Ascending aorta (tissue), 2 donors: ENCODE data around the gene CORO1C. TPM values are rescaled to one million over a fixed set of nuclear protein-coding genes. Genes with fewer than 3 reads are reported as not detected.

Experiments used
- DNase-seq, 2 donors: peaks; one replicate each; pipeline ENCODE4 v3.0.0-alpha.2; 2019; ENCODE audit warnings: low spot score in 2 of 2
- H3K27ac ChIP-seq, 2 donors: fragments of 200-600 bp; sonication (generic); one replicate each; pipeline ENCODE4 v1.5.1; 2016 to 2017; ENCODE audit warnings: mild to moderate bottlenecking in 1 of 2
- H3K27me3 ChIP-seq: fragments of 200-600 bp; sonication (generic); one replicate; pipeline ENCODE4 v1.5.1; 2017
- H3K36me3 ChIP-seq, 2 donors: fragments of 200-600 bp; sonication (generic); one replicate each; pipeline ENCODE4 v1.5.1; 2016
- H3K4me1 ChIP-seq, 2 donors: fragments of 200-600 bp; sonication (generic); one replicate each; pipeline ENCODE4 v1.5.1; 2016 to 2017; ENCODE audit warnings: mild to moderate bottlenecking in 1 of 2
- H3K4me3 ChIP-seq, 2 donors: fragments of 200-600 bp; sonication (generic); one replicate each; pipeline ENCODE4 v1.5.1; 2016 to 2017; ENCODE audit warnings: mild to moderate bottlenecking in 1 of 2
- H3K9me3 ChIP-seq, 2 donors: fragments of 200-600 bp; sonication (generic); one replicate each; pipeline ENCODE4 v1.5.1; 2016
- CTCF ChIP-seq, 3 experiments: fragments of 200-600 bp in 2 of 3; fragments of 450-650 bp in 1 of 3; sonication (generic) in 2 of 3; IDR thresholded peaks; one replicate each; pipeline ENCODE4 v1.5.1; 2016 to 2019; ENCODE audit warnings: antibody characterized with exemption in 3 of 3, mild to moderate bottlenecking in 1 of 3, moderate library complexity in 1 of 3
- intact Hi-C: fragments of 100-400 bp; cut with DNase I; formaldehyde crosslinking; loops from one replicate; pipeline ENCODE4 v1.15.1; 2023
- total RNA-seq: library from RNA; depleted of rRNA; stranded (reverse); fragments of >200 nt; gene quantifications from one replicate; pipeline ENCODE4 v1.1.0, GENCODE V29; 2016

Gene CORO1C
- total RNA-seq, 1 donor from 2014 or later: 106 TPM

GRCh38 chr12:108605690-108606406 lies 125.5 kb downstream of the CORO1C start:
- DNase-seq: no peak
- TF ChIP-seq CTCF (IDR thresholded peaks at IDR 0.05): no peak
- peaks cover 0 to 2% of the 10 kb centered on the region in 2 donors for H3K4me1 ChIP-seq
- no peaks in the 10 kb centered on the region for H3K36me3 ChIP-seq
- no peak overlapping the region for H3K4me3 ChIP-seq
- H3K9me3 ChIP-seq: no peaks in the 10 kb centered on the region
- no peaks in the 10 kb centered on the region for H3K27me3 ChIP-seq
- no peak overlapping the region for H3K27ac ChIP-seq
- intact Hi-C loops: no loop called here

GRCh38 chr12:108605000-108605689 lies 126.2 kb downstream of the CORO1C start:
- no peak overlapping the region for H3K27ac ChIP-seq
- H3K9me3 ChIP-seq: no peaks in the 10 kb centered on the region
- no peak for TF ChIP-seq CTCF (IDR thresholded peaks at IDR 0.05)
- DNase-seq: no peak
- no peak overlapping the region for H3K4me3 ChIP-seq
- H3K4me1 ChIP-seq: peaks cover 0 to 2% of the 10 kb centered on the region in 2 donors
- H3K36me3 ChIP-seq: no peaks in the 10 kb centered on the region
- no peaks in the 10 kb centered on the region for H3K27me3 ChIP-seq
- intact Hi-C loops: no loop called here

GRCh38 chr12:108604208-108604941 lies 126.9 kb downstream of the CORO1C start:
- H3K4me1 ChIP-seq: peaks cover 0 to under 1% of the 10 kb centered on the region in 2 donors
- TF ChIP-seq CTCF (IDR thresholded peaks at IDR 0.05): no peak
- no peaks in the 10 kb centered on the region for H3K9me3 ChIP-seq
- H3K27ac ChIP-seq: no peak overlapping the region
- H3K27me3 ChIP-seq: no peaks in the 10 kb centered on the region
- H3K36me3 ChIP-seq: no peaks in the 10 kb centered on the region
- DNase-seq: no peak
- H3K4me3 ChIP-seq: no peak overlapping the region
- intact Hi-C loops: no loop called here

GRCh38 chr12:108603743-108604142 lies 127.6 kb downstream of the CORO1C start:
- H3K36me3 ChIP-seq: no peaks in the 10 kb centered on the region
- H3K27ac ChIP-seq: no peak overlapping the region
- H3K9me3 ChIP-seq: no peaks in the 10 kb centered on the region
- intact Hi-C loops: no loop called here
- no peak overlapping the region for H3K4me3 ChIP-seq
- DNase-seq: no peak
- H3K27me3 ChIP-seq: no peaks in the 10 kb centered on the region
- no peak for TF ChIP-seq CTCF (IDR thresholded peaks at IDR 0.05)
- H3K4me1 ChIP-seq: no peaks in the 10 kb centered on the region

- no peak overlapping the region for H3K4me3 ChIP-seq
- H3K4me1 ChIP-seq: no peaks in the 10 kb centered on the region
- H3K36me3 ChIP-seq: no peaks in the 10 kb centered on the region
- no peaks in the 10 kb centered on the region for H3K9me3 ChIP-seq
- intact Hi-C loops: no loop called here
- TF ChIP-seq CTCF (IDR thresholded peaks at IDR 0.05): no peak
- no peak for DNase-seq
- no peak overlapping the region for H3K27ac ChIP-seq
- no peaks in the 10 kb centered on the region for H3K27me3 ChIP-seq
These were observed 128.2 kb downstream of the CORO1C start for GRCh38 chr12:108602976-108603704.
